ENCODE data around the gene CFAP53. TPM values are rescaled to one million over a fixed set of nuclear protein-coding genes. Genes with fewer than 3 reads are reported as not detected.

The CFAP53 gene
- polyA plus RNA-seq, 2 of the 4 experiments (the other 2 are of a cell fraction): 0.54 to 0.66 TPM

DNA sequence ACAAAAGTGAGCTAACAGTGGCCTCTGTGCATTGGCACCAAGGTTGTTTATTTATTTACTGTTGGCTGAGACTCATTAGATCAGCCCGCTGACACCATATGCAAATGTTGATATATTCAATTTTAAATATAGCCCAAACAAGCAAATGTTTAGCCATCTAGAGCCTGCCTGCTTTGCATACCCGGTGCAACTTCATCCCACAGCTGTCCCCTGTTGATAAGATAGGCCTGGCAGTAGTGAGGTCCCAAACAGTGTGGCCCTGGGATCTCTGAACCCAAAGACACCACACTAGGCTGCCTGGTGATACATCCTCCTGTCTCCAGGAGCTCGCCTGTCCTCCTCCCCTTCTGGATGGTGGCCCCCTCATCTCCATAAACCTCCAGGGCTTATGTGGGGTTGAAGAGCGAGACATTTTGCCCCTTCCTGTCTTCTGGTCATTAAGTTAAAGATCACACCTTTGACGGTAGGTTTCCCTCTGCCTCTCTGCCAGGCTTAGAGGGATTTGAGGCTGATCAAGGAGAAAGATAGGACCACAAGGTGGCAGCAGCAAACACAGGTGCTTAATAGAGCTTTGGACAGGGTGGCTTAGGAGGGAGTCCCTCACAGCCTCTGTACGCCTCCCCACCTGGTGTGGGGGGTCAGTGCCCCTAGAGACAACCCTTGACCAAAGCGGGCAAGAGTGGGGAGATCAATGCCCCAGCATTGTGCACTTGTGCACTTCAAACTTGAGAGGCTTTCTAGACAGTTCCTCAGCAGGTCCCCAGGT is 47.7 kb downstream of the CFAP53 start:
- 19% methylated on average over 5 of the region's 7 CpGs for WGBS (ENCODE audit: missing lambda C conversion rate)
- peak; percentile 81 to 87; a peak in 5 of 6 replicates for ATAC-seq
- H3K4me2 ChIP-seq: no peak overlapping the region
- FAIRE-seq: no peak
- no peaks in the 10 kb centered on the region for H3K9me3 ChIP-seq
- H3K27ac ChIP-seq: no peak overlapping the region
- H3K4me1 ChIP-seq: no peaks in the 10 kb centered on the region
- POLR2A ChIA-PET: no interaction called here
- CTCF ChIA-PET: interaction anchor here (0.9 to 6.4 kb wide), 25 partner anchors 8 to 210 kb away, joined by 3 to 69 read pairs (median 5); partner anchors contain the start of genes CFAP53, MYO5B and SKA1
- DNase-seq (ENCODE audit: low read depth in 1 of 2, low spot score in 1 of 2): peak in 1 of 2 experiments; percentile 40
- H3K4me3 ChIP-seq: no peak overlapping the region
- TF ChIP-seq REST (IDR thresholded peaks at IDR 0.05): no peak
- TF ChIP-seq RAD21 (conservative IDR thresholded peaks at IDR 0.05 in 1 of 2, IDR thresholded peaks at IDR 0.05 in 1 of 2): peak; percentile 43 to 44; a peak in 4 of 5 replicates
- peak; percentile 50 for TF ChIP-seq CTCF (IDR thresholded peaks at IDR 0.05)
- TF ChIP-seq TP53 (CRISPR knock-in tag; IDR thresholded peaks at IDR 0.05): no peak
- TF ChIP-seq ZC3H11A (IDR thresholded peaks at IDR 0.05): no peak
- peak; percentile 52 for TF ChIP-seq SMC3 (IDR thresholded peaks at IDR 0.05)

GRCh38 chr18:50209311-50209710 is 57.0 kb downstream of the CFAP53 start:
- TF ChIP-seq, protein P1, sequence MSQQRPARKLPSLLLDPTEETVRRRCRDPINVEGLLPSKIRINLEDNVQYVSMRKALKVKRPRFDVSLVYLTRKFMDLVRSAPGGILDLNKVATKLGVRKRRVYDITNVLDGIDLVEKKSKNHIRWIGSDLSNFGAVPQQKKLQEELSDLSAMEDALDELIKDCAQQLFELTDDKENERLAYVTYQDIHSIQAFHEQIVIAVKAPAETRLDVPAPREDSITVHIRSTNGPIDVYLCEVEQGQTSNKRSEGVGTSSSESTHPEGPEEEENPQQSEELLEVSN (IDR thresholded peaks at IDR 0.05; ENCODE audit: borderline replicate concordance, low read depth): no peak
- TF ChIP-seq FOXS1 (CRISPR knock-in tag; IDR thresholded peaks at IDR 0.05) (no peak), KDM5A (IDR thresholded peaks at IDR 0.05) (no peak)
- 73% methylated on average over 4 of the region's 4 CpGs for WGBS (ENCODE audit: missing lambda C conversion rate)
- CTCF ChIA-PET: interaction anchor here (1.1 to 1.2 kb wide), 3 partner anchors 10 to 190 kb away, joined by 3 to 6 read pairs (median 4); no protein-coding TSS in a partner anchor
- H3K4me1 ChIP-seq: no peaks in the 10 kb centered on the region
- no peak for ATAC-seq
- no peak for DNase-seq (ENCODE audit: low read depth in 1 of 2, low spot score in 1 of 2)
- H3K9me3 ChIP-seq: no peaks in the 10 kb centered on the region
- no peak overlapping the region for H3K27ac ChIP-seq
- POLR2A ChIA-PET: no interaction called here
- no peak overlapping the region for H3K4me2 ChIP-seq
- FAIRE-seq: no peak
- H3K4me3 ChIP-seq: no peak overlapping the region

DNA sequence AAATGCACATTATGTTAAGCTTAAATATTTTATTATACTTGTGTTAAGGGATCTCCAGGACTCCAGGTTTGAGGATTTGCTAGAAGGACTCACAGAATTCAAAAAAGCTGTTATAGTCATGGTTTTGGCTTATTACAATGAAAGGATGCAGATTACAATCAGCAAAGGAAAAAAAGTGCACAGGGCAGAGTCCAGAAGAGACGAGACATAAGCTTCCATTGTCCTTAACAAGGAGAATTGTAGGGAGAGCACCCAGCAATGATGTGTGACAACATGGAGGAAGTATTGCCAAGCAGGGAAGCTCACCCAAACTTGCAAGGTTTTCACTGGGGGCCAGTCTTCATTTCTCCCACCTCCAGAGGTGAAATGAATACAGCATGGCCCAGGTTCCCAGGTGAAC is 58.6 kb downstream of the CFAP53 start:
- 10% methylated on average over 1 of the region's 1 CpG for WGBS (ENCODE audit: missing lambda C conversion rate)
- ChIA-PET CTCF (interaction anchor here (0.9 to 1.8 kb wide), 2 partner anchors 11 to 150 kb away, joined by 6 read pairs; no protein-coding TSS in a partner anchor), POLR2A (no interaction called here)
- Histone ChIP-seq H3K4me3 (no peak overlapping the region), H3K9me3 (no peaks in the 10 kb centered on the region), H3K27ac (no peak overlapping the region), H3K4me1 (no peaks in the 10 kb centered on the region), H3K4me2 (no peak overlapping the region)
- DNase-seq (ENCODE audit: low read depth in 1 of 2, low spot score in 1 of 2) (no peak), FAIRE-seq (no peak), ATAC-seq (no peak)
- no peak for TF ChIP-seq ZFP36 (IDR thresholded peaks at IDR 0.05; ENCODE audit: borderline replicate concordance, partially characterized antibody)
- TF ChIP-seq BCL3 (IDR thresholded peaks at IDR 0.05): no peak
- TF ChIP-seq CBX2 (IDR thresholded peaks at IDR 0.05; ENCODE audit: borderline replicate concordance, low read depth): no peak
- TF ChIP-seq CHD2 (IDR thresholded peaks at IDR 0.05; ENCODE audit: low read length, partially characterized antibody): no peak
- no peak for TF ChIP-seq HDAC2 (IDR thresholded peaks at IDR 0.05)
- TF ChIP-seq, protein P2, sequence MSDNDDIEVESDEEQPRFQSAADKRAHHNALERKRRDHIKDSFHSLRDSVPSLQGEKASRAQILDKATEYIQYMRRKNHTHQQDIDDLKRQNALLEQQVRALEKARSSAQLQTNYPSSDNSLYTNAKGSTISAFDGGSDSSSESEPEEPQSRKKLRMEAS (IDR thresholded peaks at IDR 0.05): no peak
- no peak for TF ChIP-seq HMGXB4 (CRISPR knock-in tag; IDR thresholded peaks at IDR 0.05; ENCODE audit: borderline replicate concordance)
- TF ChIP-seq NFE2L2 (conservative IDR thresholded peaks at IDR 0.05; ENCODE audit: low read length): no peak
- no peak for TF ChIP-seq ELK1 (IDR thresholded peaks at IDR 0.05; ENCODE audit: low read depth, low read length)
- no peak for TF ChIP-seq POLR2A (IDR thresholded peaks at IDR 0.05; ENCODE audit: low read length)
- TF ChIP-seq, protein P1 (IDR thresholded peaks at IDR 0.05; ENCODE audit: borderline replicate concordance, low read depth): no peak
- TF ChIP-seq JUN (IDR thresholded peaks at IDR 0.05): no peak
